HG02852 (cell line): ENCODE results near the gene ENKUR.
"Not testable (repeated sequence)": the region's sequence is repeated elsewhere in the genome, so short reads cannot be mapped to it uniquely, and the experiment has no call there.

Experiments used
- ATAC-seq: cut with Tn5 transposase; IDR thresholded peaks from one replicate; pipeline ENCODE4 v1.9.1; 2021; ENCODE audit warnings: mild to moderate bottlenecking, moderate library complexity; ENCODE audit not compliant: unreplicated experiment

Gene ENKUR

GRCh38 chr10:25024528-25024927, 8.6 kb upstream of the ENKUR start:
- no peak for ATAC-seq

- no peak for ATAC-seq
Measured at GRCh38 chr10:25023278-25023677, 7.3 kb upstream of the ENKUR start.

DNA sequence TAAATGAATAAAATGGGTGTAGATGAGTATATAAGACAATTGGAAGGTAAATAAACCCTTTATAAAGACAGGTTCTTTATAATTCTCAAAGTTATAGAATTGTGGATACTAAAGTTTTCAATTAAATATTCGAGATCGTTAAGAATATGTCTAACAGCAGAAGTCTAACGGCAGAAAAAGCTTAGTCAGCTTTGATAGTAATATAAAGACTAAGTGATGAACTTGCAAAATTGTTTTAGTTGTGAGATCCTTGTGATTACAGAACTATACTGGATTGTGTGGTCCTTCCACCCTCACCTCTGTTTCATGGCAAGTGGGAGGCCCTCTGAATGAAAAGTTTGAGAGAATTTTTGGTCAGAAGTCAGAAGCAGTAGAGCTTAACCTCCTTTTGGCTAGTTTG, 2.7 kb upstream of the ENKUR start:
- no peak for ATAC-seq

DNA sequence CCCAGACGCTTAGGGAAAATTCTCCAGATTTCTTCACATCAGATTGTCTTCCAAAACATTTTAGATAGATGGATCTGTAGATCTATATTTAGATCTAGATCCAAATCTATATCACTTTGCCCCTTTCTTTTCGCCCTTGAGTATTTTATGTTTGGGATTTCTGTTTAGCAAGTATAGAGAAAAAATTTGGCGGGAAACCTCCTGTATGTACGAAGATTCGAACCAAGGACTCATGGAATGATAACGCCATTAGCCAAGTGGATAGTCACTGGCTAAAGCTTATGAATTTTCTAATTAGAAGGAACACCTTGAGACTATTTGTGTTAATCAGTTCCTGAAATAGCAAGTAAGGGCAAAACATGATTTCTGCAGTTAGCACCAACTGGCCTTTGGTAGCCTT, 1.7 kb upstream of the ENKUR start:
- no peak for ATAC-seq

- ATAC-seq: no peak
Measured at GRCh38 chr10:25017154-25017590, 1.2 kb upstream of the ENKUR start.

GRCh38 chr10:25016376-25017153, 607 bp upstream of the ENKUR start, which contains the start of gene THNSL1:
Gene THNSL1 (plus strand): TSS chr10:25016612. CDS start chr10:25023224, 6,612 bp downstream.
- ATAC-seq: peak; percentile 98

DNA sequence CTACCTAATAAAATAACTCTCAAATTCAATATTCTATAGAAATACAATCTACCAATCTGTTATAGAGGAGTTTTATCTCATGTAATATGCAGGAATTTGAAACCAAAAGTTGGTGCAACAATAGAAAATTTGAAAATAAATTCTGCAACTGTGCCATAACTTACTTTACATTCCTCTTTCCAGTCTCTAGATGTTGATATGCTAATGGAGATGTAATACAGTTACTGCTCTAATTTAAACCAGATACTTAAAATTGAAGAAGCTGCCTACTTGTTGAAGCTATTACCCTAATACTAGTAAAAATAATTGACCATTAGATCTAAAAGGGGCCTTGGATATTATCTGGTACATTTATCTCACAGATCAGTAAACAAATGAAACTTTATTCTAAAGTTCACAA, 1.4 kb downstream of the ENKUR start:
- ATAC-seq: no peak

- not testable (repeated sequence) for ATAC-seq
Measured at GRCh38 chr10:25011591-25011990, 4.4 kb downstream of the ENKUR start.

DNA sequence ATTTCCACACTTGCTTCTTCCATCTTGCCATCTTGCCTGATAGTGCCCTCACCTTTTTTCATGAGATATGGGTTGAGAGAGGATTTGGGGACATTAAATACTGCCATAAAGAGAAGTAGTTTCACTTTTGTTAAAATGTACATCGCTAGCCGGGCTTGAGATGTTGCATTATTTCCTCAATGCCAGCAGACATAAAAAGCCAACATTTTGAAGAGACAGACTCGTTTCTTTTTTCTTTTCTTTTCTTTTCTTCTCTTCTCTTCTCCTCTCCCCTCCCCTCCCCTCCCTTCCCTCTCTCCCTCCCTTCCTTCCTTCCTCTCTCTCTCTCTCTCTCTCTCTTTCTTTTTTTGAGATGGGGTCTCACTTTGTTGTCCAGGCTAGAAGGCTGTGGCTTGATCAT, 17.9 kb downstream of the ENKUR start:
- no peak for ATAC-seq

DNA sequence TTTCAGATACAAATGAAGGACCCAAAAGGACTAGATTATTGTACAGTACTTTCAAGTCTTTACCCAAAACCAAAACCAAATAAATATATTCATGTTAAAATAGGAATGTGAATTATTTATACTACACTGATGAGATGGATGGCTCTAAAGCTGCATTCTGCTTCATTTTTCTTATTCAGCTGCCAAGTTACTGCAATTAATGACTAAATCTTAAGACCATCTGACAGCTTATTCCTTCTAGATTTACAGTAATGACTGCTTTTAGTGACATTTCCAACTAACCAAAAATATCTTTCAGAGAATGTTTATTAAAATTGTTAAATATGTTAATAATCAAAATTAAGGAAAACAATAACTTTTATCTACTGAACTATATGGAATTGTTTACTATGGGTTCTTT, 20.9 kb downstream of the ENKUR start:
- ATAC-seq: no peak

DNA sequence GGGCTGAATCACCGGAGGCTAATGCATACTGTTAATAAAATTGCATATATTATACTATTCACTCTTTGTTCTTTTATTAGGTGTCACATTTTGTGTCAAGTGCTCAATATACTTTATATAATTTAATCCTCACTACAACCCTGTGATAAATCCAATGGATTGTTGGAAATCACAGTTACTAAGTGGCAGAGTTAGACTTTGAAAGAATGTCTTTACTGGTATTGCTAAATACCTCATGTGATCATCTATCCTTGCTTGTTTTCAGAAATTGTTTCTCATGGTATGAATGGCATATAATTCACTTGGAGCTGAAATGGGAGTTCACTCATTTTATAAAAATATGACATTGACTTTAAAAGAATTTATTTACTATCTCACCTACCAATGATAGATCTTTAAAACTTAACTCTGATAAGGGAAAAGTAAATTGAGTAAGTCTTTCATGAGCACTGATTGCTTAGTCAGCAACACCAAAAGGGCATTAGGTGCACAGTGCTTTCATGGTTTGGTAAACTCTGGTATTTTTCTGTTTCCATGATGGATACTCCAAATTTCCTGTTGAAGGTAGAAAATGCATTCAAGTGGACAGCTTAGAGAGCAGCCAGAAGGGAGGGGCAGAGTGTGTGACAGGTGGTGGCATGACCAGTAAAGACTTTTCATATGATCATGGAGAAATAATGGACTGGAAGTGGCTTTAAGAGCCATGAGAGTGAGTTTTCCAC, 22.6 kb downstream of the ENKUR start:
- no peak for ATAC-seq

DNA sequence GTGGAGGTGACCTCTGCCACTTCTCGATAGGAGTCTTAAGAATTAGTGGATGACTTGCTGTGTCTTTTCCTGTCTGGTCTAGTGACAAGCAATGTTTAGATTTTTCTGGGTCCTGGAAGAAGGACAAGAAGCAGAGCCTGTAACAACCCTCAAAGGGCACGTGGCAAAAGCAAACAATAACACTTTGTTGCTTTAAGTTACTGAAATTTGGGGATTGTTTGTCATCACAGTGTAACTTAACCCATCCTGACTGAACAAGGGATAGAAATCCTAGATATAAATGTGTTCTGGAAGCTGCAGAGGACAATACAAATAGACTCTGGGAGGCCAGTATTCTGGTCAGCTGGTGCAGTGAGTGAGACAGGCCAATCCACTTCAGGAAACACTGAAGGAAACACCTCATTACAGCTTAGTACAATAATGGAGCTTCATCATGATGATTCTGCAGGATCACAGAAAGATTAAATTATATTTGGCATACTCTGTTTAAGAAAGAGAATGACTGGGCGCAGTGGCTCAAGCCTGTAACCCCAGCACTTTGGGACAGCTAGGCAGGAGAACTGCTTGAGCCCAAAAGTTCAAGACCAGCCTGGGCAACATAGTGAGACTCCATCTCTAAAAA, 23.3 kb downstream of the ENKUR start:
- no peak for ATAC-seq

GRCh38 chr10:24991298-24991697, 24.7 kb downstream of the ENKUR start:
- ATAC-seq: no peak

DNA sequence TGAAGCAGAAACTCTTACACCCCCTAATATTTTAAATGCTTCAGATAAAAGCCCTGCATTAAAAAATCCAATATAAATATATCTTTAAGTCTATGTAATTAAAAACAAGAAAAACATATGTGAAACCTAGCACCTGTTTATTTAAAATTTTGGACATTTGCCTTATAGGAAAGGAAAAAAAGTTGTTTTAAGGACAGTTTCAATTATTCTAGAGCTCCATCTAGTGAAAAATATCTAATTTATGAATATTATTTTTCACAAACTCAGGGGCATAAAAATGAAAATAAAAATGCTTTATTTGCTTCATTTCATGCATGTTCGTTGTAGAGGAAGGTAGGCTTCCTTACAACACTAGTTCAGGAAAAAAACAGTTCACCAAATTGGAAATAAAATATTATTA, 26.1 kb downstream of the ENKUR start:
- no peak for ATAC-seq

DNA sequence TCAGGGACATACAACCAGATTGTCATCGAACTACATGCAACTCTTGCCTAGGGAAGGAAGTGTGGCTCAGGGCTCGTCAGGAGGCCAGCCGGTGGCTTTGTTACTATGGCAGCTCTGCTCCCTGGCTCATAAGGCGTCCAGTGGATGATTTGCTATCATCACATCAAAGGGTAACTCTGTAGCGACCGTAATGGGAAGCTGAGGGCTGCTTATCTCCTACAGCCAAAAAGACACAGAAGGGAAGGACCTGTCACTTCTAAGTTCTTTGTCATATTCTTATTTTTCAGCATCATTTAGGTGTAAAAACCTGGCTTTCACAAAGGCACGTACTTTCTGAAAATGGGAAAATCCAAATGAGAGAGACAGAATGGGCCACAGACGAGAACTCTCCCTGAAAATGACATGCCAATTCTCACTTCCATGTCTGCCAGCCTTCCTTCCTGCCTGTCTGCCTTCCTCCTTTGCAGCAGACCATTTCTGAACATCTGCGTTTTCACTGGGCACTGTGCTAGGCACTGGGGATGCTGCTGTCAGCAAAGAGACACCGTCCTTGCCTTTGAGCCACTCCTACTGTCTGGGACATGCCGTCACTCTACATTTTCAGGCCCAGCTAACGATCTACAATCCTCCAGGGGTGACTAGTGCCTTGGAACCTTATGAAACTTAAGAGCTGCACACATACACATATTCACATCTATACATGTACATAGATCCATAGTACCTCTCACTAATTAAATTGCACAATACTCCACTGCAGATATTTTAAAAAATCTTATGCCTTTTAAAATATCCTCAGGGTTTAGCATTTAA, 26.9 kb downstream of the ENKUR start:
- ATAC-seq: no peak

GRCh38 chr10:24984906-24985305, 31.1 kb downstream of the ENKUR start:
- ATAC-seq: no peak

DNA sequence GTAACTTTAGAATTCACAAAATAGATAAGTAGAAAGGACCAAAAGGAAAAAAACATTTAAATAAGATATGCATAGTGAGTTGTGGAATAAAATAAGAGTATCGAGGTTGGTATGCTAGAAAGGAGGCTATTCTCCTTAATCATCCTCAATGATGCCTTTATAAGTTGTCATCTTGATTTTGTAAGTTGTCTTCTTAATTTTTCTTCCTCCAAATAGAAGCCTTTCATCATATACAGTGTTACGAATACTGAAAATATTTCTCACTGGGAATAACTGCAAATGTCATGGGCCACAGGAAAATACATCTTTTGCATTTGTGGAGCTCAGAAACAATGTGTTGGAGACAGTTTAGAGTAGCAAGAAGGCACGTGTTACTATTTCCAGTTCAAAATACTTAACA, 32.0 kb downstream of the ENKUR start:
- ATAC-seq: no peak

- ATAC-seq: no peak
Measured at GRCh38 chr10:24983130-24983529, 32.8 kb downstream of the ENKUR start.

- ATAC-seq: peak; percentile 57
Measured at GRCh38 chr10:24982319-24983112, 33.4 kb downstream of the ENKUR start.

DNA sequence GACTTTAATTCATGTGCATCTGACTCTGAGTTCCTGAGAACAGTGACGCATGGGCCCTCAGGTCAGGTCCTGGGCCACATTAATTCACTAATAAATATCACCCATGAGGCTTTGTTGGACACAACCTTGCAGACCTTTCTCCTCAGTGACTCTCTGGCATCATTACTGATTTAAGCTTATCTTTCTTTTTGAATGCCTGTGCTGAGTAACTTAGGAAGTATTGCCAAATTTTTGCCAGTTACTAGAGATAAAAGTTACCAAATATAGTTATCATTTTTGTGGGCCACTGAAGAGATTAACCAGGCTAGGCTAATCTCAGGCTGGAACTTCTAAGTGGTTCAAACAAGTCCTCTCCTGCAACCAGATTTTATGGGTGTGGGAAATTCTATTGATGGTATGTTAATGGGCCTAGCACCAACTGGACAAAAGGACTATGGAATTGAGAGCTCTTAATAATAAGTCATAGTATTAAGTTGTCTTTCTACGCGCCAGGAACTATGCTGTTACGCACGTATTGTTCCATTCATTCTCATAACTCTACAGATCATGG, 34.7 kb downstream of the ENKUR start:
- ATAC-seq: no peak
